ENCODE results near the gene NDUFV2.

DNA sequence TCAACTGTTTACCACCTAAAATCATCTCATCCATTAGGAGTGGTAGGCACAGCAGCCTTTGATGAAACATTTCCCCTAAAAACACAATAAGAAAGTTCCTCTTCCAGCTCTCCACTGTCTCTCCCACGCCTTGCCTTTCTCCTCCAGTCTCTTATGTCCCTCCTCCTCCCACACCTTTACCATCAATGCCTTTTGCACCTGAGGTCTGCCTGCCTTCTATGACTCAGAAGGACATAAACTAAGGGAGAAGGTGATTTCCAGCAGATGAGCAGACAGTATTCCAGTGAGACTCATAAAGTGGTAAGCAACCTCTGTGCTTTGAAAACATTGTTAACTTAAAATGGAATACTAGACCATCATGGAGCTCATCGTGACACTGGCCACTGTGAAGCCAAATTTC is 34.2 kb upstream of the NDUFV2 start:
- TF ChIP-seq, protein P1, sequence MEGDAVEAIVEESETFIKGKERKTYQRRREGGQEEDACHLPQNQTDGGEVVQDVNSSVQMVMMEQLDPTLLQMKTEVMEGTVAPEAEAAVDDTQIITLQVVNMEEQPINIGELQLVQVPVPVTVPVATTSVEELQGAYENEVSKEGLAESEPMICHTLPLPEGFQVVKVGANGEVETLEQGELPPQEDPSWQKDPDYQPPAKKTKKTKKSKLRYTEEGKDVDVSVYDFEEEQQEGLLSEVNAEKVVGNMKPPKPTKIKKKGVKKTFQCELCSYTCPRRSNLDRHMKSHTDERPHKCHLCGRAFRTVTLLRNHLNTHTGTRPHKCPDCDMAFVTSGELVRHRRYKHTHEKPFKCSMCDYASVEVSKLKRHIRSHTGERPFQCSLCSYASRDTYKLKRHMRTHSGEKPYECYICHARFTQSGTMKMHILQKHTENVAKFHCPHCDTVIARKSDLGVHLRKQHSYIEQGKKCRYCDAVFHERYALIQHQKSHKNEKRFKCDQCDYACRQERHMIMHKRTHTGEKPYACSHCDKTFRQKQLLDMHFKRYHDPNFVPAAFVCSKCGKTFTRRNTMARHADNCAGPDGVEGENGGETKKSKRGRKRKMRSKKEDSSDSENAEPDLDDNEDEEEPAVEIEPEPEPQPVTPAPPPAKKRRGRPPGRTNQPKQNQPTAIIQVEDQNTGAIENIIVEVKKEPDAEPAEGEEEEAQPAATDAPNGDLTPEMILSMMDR (optimal IDR thresholded peaks at IDR 0.05 in 1 of 3, IDR thresholded peaks at IDR 0.05 in 1 of 3, conservative IDR thresholded peaks at IDR 0.05 in 1 of 3; ENCODE audit: extremely low read depth in 1 of 3, insufficient read depth in 2 of 3, low read length in 3 of 3): no peak
- no peak for TF ChIP-seq EZH2 (IDR thresholded peaks at IDR 0.05; ENCODE audit: low read length)

Measured in keratinocyte (primary cell).